Measurements from ENCODE around the gene ABCG2.

The ABCG2 gene

DNA sequence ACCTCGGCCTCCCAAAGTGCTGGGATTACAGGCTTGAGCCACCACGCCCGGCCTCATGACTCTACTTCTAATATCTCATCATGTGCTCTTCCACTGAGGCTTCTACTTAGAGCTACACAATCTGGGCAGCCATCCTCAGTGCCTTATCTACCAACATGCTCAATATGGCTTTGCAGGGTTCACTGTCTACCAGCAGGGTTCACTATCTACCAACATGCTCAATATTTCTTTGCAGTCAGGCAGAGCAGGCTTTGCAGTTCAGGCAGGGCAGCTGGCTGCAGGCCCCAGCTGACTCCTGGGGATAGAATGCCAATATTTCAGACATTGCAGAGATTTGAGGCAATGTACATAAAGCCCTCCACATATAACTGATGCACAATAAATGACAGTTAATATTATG is 103.5 kb downstream of the ABCG2 start:
- H3K4me3 ChIP-seq (ENCODE audit: low read depth, low read length), result no peak overlapping the region
- TF ChIP-seq, protein P1, sequence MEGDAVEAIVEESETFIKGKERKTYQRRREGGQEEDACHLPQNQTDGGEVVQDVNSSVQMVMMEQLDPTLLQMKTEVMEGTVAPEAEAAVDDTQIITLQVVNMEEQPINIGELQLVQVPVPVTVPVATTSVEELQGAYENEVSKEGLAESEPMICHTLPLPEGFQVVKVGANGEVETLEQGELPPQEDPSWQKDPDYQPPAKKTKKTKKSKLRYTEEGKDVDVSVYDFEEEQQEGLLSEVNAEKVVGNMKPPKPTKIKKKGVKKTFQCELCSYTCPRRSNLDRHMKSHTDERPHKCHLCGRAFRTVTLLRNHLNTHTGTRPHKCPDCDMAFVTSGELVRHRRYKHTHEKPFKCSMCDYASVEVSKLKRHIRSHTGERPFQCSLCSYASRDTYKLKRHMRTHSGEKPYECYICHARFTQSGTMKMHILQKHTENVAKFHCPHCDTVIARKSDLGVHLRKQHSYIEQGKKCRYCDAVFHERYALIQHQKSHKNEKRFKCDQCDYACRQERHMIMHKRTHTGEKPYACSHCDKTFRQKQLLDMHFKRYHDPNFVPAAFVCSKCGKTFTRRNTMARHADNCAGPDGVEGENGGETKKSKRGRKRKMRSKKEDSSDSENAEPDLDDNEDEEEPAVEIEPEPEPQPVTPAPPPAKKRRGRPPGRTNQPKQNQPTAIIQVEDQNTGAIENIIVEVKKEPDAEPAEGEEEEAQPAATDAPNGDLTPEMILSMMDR (IDR thresholded peaks at IDR 0.05; ENCODE audit: insufficient read depth, low read length, missing control alignments), result peak; percentile 59
- ChIA-PET POLR2A (no interaction called here), CTCF (interaction anchor here (0.8 to 15.1 kb wide), 6 partner anchors 9 to 203 kb away, joined by 3 to 197 read pairs (median 4); no protein-coding TSS in a partner anchor)
- no peak for DNase-seq (ENCODE audit: low read depth, low spot score)

DNA sequence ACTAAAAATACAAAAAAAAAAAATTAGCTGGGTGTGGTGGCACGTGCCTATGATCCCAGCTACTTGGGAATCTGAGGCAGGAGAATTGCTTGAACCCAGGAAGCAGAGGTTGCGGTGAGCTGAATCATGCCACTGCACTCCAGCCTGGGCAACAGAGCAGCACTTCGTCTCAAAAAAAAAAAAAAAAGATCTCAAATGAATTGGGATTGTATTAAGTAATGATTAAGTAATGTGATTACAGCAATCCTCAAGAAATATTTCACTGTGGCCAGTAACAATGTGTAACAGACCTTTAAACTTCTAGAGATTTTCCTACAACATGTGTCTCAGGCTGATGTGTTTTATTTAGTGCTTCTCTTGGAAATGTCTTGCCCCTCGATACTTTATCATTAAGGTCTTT is 104.2 kb downstream of the ABCG2 start:
- ChIA-PET CTCF (interaction anchor here (1.1 to 15.1 kb wide), 5 partner anchors 10 to 202 kb away, joined by 3 to 197 read pairs (median 6); no protein-coding TSS in a partner anchor), POLR2A (no interaction called here)
- DNase-seq (ENCODE audit: low read depth, low spot score), result no peak
- no peak overlapping the region for H3K4me3 ChIP-seq (ENCODE audit: low read depth, low read length)
- TF ChIP-seq, protein P1 (IDR thresholded peaks at IDR 0.05; ENCODE audit: insufficient read depth, low read length, missing control alignments), result no peak

- POLR2A ChIA-PET, result no interaction called here
- TF ChIP-seq, protein P1 (IDR thresholded peaks at IDR 0.05; ENCODE audit: insufficient read depth, low read length, missing control alignments), result no peak
- CTCF ChIA-PET, result interaction anchor here (1.1 to 4.8 kb wide), 2 partner anchors 13 to 167 kb away, joined by 3 to 23 read pairs; no protein-coding TSS in a partner anchor
- no peak for DNase-seq (ENCODE audit: low read depth, low spot score)
- no peak overlapping the region for H3K4me3 ChIP-seq (ENCODE audit: low read depth, low read length)
These were observed 113.4 kb downstream of the ABCG2 start for GRCh38 chr4:88045021-88045420.

DNA sequence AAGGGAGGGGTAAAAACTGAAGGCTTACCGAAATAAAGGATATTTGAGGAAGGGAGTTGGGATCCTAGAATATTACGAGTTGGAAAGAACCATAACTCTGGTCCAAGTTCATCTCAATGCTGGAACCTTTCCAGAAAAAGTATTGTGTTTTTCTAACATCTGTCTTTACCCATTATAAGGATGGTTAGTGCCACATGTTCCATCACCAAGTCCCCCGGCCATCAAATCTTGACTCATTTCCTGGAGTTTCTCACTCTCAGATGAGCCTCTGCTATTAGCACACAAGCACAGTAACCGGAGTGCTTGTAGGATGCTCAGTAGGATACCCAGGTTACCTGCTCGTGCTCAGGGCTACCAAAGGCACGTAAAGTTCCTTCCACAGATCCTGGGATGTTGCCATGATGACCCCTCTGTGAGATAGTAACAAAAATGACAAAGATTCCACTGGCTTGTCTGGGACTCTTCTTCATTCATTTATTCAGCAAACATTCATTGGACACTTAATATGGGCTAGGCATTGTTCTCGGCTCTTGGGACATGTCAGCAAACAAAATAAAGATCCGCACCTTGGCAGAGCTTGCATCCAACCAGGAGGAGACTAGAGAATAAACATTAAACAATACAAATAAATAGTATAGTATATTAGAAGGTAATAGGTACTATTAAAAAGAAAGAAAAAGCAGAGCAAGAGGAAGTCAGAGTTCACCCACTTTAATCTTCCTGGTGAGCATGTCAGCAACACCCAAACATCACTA is 114.7 kb downstream of the ABCG2 start:
- DNase-seq (ENCODE audit: low read depth, low spot score), result no peak
- ChIA-PET CTCF (interaction anchor here (2.3 kb wide), 1 partner anchor 168 kb away, joined by 14 read pairs; no protein-coding TSS in a partner anchor), POLR2A (no interaction called here)
- no peak overlapping the region for H3K4me3 ChIP-seq (ENCODE audit: low read depth, low read length)
- TF ChIP-seq, protein P1 (IDR thresholded peaks at IDR 0.05; ENCODE audit: insufficient read depth, low read length, missing control alignments), result no peak

DNA sequence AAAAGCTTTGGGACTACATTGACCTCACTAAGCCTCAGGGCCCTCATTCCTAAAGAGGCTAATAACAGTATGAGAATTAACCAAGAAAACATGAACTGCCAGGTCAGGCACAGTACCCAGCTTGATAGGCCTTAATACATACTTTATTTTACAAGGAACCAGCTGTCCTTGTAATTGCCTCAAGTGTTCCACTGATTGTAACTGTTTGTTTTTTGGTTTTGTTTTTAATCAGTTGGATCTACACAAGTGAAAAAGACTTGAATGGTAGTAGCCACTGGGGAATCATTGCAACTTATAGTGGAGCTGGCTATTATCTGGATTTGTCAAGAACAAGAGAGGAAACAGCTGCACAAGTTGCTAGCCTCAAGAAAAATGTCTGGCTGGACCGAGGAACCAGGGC is 115.4 kb downstream of the ABCG2 start:
- POLR2A ChIA-PET, result no interaction called here
- CTCF ChIA-PET, result interaction anchor here (0.7 to 2.3 kb wide), 3 partner anchors 8 to 168 kb away, joined by 3 to 14 read pairs (median 4); no protein-coding TSS in a partner anchor
- no peak for DNase-seq (ENCODE audit: low read depth, low spot score)
- TF ChIP-seq, protein P1 (IDR thresholded peaks at IDR 0.05; ENCODE audit: insufficient read depth, low read length, missing control alignments), result no peak
- no peak overlapping the region for H3K4me3 ChIP-seq (ENCODE audit: low read depth, low read length)

- ChIA-PET POLR2A (no interaction called here), CTCF (interaction anchor here (1.0 to 2.3 kb wide), 3 partner anchors 9 to 170 kb away, joined by 5 to 14 read pairs (median 11); no protein-coding TSS in a partner anchor)
- TF ChIP-seq, protein P1 (IDR thresholded peaks at IDR 0.05; ENCODE audit: insufficient read depth, low read length, missing control alignments), result no peak
- H3K4me3 ChIP-seq (ENCODE audit: low read depth, low read length), result no peak overlapping the region
- DNase-seq (ENCODE audit: low read depth, low spot score), result no peak
These were observed 116.8 kb downstream of the ABCG2 start for GRCh38 chr4:88041626-88042025.
